Measurements from ENCODE around the gene EPN2.

Gene EPN2

GRCh38 chr17:19320876-19321275 lies 83.7 kb downstream of the EPN2 start:
- no peak overlapping the region for H3K4me3 ChIP-seq (replicated peaks; ENCODE audit: low read depth, low read length)
- TF ChIP-seq CTCF (IDR thresholded peaks at IDR 0.05; ENCODE audit: low read depth, low read length, missing control alignments) = no peak
- no peak for DNase-seq (ENCODE audit: extremely low read depth, low read depth)

- no peak overlapping the region for H3K4me3 ChIP-seq (replicated peaks; ENCODE audit: low read depth, low read length)
- TF ChIP-seq CTCF (IDR thresholded peaks at IDR 0.05; ENCODE audit: low read depth, low read length, missing control alignments) = no peak
- no peak for DNase-seq (ENCODE audit: extremely low read depth, low read depth)
Measured at GRCh38 chr17:19321481-19322128, 84.4 kb downstream of the EPN2 start.

- no peak for TF ChIP-seq CTCF (IDR thresholded peaks at IDR 0.05; ENCODE audit: low read depth, low read length, missing control alignments)
- no peak for DNase-seq (ENCODE audit: extremely low read depth, low read depth)
- H3K4me3 ChIP-seq (replicated peaks; ENCODE audit: low read depth, low read length) = no peak overlapping the region
Measured at GRCh38 chr17:19322129-19322505, 85.0 kb downstream of the EPN2 start.

- TF ChIP-seq CTCF (IDR thresholded peaks at IDR 0.05; ENCODE audit: low read depth, low read length, missing control alignments) = no peak
- no peak overlapping the region for H3K4me3 ChIP-seq (replicated peaks; ENCODE audit: low read depth, low read length)
- no peak for DNase-seq (ENCODE audit: extremely low read depth, low read depth)
Measured at GRCh38 chr17:19322861-19323260, 85.7 kb downstream of the EPN2 start.

GRCh38 chr17:19325542-19325941 lies 88.4 kb downstream of the EPN2 start:
- no peak for TF ChIP-seq CTCF (IDR thresholded peaks at IDR 0.05; ENCODE audit: low read depth, low read length, missing control alignments)
- no peak for DNase-seq (ENCODE audit: extremely low read depth, low read depth)
- no peak overlapping the region for H3K4me3 ChIP-seq (replicated peaks; ENCODE audit: low read depth, low read length)

GRCh38 chr17:19327031-19327783 lies 90.0 kb downstream of the EPN2 start:
- no peak for TF ChIP-seq CTCF (IDR thresholded peaks at IDR 0.05; ENCODE audit: low read depth, low read length, missing control alignments)
- DNase-seq (ENCODE audit: extremely low read depth, low read depth) = no peak
- H3K4me3 ChIP-seq (replicated peaks; ENCODE audit: low read depth, low read length) = no peak overlapping the region

Data from HFF-Myc (cell line).